ENCODE data around the gene PLCD1. TPM values are rescaled to one million over a fixed set of nuclear protein-coding genes. Genes with fewer than 3 reads are reported as not detected.
A peak's percentile ranks its signal among the peaks of the same experiment; 100 is the strongest.
"Not testable (repeated sequence)": the region's sequence is repeated elsewhere in the genome, so short reads cannot be mapped to it uniquely, and the experiment has no call there.

PLCD1 gene
- total RNA-seq, 2 experiments from 2014 or later = 6.2 to 8.2 TPM

- DNase-seq (peak; percentile 83), ATAC-seq (peak; percentile 98)
- ChIA-PET POLR2A (interaction anchor here (0.8 to 0.9 kb wide), 2 partner anchors 16 to 23 kb away, joined by 3 read pairs; no protein-coding TSS in a partner anchor), CTCF (interaction anchor here (0.5 to 5.6 kb wide), 41 partner anchors 11 to 506 kb away, joined by 3 to 65 read pairs (median 4); partner anchors contain the start of genes ACAA1, DLEC1 and XYLB)
- Mint-ChIP-seq H3K4me1 (ENCODE audit: low read depth) (peaks cover 4% of the 10 kb centered on the region), H3K27ac (no peak overlapping the region), H3K27me3 (no peaks in the 10 kb centered on the region), H3K9me3 (no peaks in the 10 kb centered on the region), H3K36me3 (ENCODE audit: low read depth) (no peaks in the 10 kb centered on the region), H3K4me3 (no peak overlapping the region)
- intact Hi-C loops (cut with micrococcal nuclease) = no loop called here
- TF ChIP-seq CTCF (IDR thresholded peaks at IDR 0.05) = peak; percentile 83
Measured at GRCh38 chr3:37974121-37975083, 55.0 kb downstream of the PLCD1 start.

- POLR2A ChIA-PET = interaction anchor here (0.9 kb wide), 1 partner anchor 24 kb away, joined by 3 read pairs; no protein-coding TSS in a partner anchor
- ATAC-seq (no peak), DNase-seq (no peak)
- H3K27ac Mint-ChIP-seq = no peak overlapping the region
- intact Hi-C loops (cut with micrococcal nuclease) = no loop called here
- no peaks in the 10 kb centered on the region for H3K27me3 Mint-ChIP-seq
- CTCF ChIA-PET = interaction anchor here (0.7 to 5.6 kb wide), 14 partner anchors 11 to 143 kb away, joined by 3 to 65 read pairs (median 6); no protein-coding TSS in a partner anchor
- H3K4me1 Mint-ChIP-seq (ENCODE audit: low read depth) = peaks cover 4% of the 10 kb centered on the region
- no peaks in the 10 kb centered on the region for H3K36me3 Mint-ChIP-seq (ENCODE audit: low read depth)
- no peak overlapping the region for H3K4me3 Mint-ChIP-seq
- no peak for TF ChIP-seq CTCF (IDR thresholded peaks at IDR 0.05)
- H3K9me3 Mint-ChIP-seq = no peaks in the 10 kb centered on the region
Measured at GRCh38 chr3:37973246-37974054, 56.0 kb downstream of the PLCD1 start.

- ATAC-seq; H3K4me1 Mint-ChIP-seq (ENCODE audit: low read depth); H3K36me3 Mint-ChIP-seq (ENCODE audit: low read depth); H3K27me3 Mint-ChIP-seq; DNase-seq; H3K27ac Mint-ChIP-seq; intact Hi-C loops (cut with micrococcal nuclease); H3K4me3 Mint-ChIP-seq; H3K9me3 Mint-ChIP-seq: not testable (repeated sequence)
- POLR2A ChIA-PET = interaction anchor here (0.6 kb wide), 2 partner anchors 52 to 680 kb away, joined by 3 read pairs; no protein-coding TSS in a partner anchor
- CTCF ChIA-PET = interaction anchor here (1.7 to 5.6 kb wide), 2 partner anchors 32 to 117 kb away, joined by 5 to 29 read pairs; no protein-coding TSS in a partner anchor
Measured at GRCh38 chr3:37972056-37972455, 57.4 kb downstream of the PLCD1 start.

GRCh38 chr3:37971467-37971866, 58.0 kb downstream of the PLCD1 start:
- no peak overlapping the region for H3K27ac Mint-ChIP-seq
- DNase-seq = no peak
- ChIA-PET CTCF (interaction anchor here (1.7 to 5.6 kb wide), 2 partner anchors 32 to 117 kb away, joined by 5 to 29 read pairs; no protein-coding TSS in a partner anchor), POLR2A (no interaction called here)
- no peaks in the 10 kb centered on the region for H3K9me3 Mint-ChIP-seq
- no peaks in the 10 kb centered on the region for H3K36me3 Mint-ChIP-seq (ENCODE audit: low read depth)
- TF ChIP-seq CTCF (IDR thresholded peaks at IDR 0.05) = no peak
- peaks cover 4% of the 10 kb centered on the region for H3K4me1 Mint-ChIP-seq (ENCODE audit: low read depth)
- no peaks in the 10 kb centered on the region for H3K27me3 Mint-ChIP-seq
- no peak overlapping the region for H3K4me3 Mint-ChIP-seq
- intact Hi-C loops (cut with micrococcal nuclease) = no loop called here
- no peak for ATAC-seq

GRCh38 chr3:37970802-37971201, 58.6 kb downstream of the PLCD1 start:
- no peak for TF ChIP-seq CTCF (IDR thresholded peaks at IDR 0.05)
- DNase-seq (no peak), ATAC-seq (no peak)
- H3K9me3 Mint-ChIP-seq = no peaks in the 10 kb centered on the region
- no peaks in the 10 kb centered on the region for H3K27me3 Mint-ChIP-seq
- intact Hi-C loops (cut with micrococcal nuclease) = no loop called here
- H3K36me3 Mint-ChIP-seq (ENCODE audit: low read depth) = no peaks in the 10 kb centered on the region
- H3K27ac Mint-ChIP-seq = no peak overlapping the region
- no peak overlapping the region for H3K4me3 Mint-ChIP-seq
- H3K4me1 Mint-ChIP-seq (ENCODE audit: low read depth) = peaks cover 4% of the 10 kb centered on the region
- ChIA-PET CTCF (interaction anchor here (1.1 kb wide), 1 partner anchor 10 kb away, joined by 4 read pairs; no protein-coding TSS in a partner anchor), POLR2A (no interaction called here)
